SKM-1 treated with dmso at 0.1 percent for 144 hours (cell line): ENCODE measurements around the gene C16orf46.
"Not testable (repeated sequence)": the region's sequence is repeated elsewhere in the genome, so short reads cannot be mapped to it uniquely, and the experiment has no call there.

ENCODE experiments used
- DNase-seq: peaks from one replicate; lab custom pipeline; 2025; ENCODE audit not compliant: unreplicated experiment; lab: John Stamatoyannopoulos, UW

The C16orf46 gene

DNA sequence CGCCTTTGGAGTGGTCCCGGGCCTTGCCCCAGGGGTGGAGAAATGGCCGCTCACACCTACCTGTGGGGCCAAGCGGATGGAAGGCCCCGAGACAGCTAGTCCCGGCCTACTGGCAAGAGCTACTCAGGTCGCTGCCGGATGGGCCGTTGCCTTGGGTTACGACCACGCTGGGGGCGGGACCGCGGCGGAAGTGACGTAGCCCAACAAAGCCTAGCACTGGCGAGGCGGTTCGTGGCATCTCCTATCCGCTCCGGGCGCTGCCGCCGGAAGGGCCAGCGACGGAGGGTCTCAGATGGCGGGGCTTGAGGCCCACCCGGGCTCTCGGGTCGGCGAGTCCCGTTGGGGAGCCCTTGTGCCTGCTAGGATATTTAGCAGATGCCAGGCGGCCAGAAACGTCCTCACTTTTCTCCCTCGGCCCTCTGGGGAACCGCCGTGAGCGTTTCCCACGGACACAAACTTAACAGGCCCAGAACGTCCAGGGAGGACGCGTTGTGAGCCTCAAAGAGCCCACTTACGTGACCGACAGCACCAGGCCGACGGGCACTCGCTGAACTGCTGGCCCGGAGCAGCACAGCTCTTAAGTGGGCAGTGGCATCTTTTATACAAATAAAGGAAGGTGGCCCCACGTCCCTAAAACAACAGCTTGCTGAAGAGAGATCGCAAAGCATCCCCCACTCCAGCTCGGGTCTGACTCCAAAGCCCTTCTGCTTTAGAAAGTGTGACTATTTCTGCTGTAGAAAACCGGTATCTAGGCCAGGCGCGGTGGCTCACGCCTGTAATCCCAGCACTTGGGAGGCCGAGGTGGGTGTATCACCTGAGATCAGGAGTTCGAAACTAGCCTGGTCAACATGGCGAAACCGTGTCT lies at the start of gene C16orf46:
TSS of gene C16orf46 (minus strand) at position 163 of the 865 bp plus-strand sequence. CDS start 13,283 bp downstream, outside the sequence.
- peak; percentile 85 for DNase-seq

- no peak for DNase-seq
Measured at GRCh38 chr16:81123092-81123852, 46.2 kb upstream of the C16orf46 start.

DNA sequence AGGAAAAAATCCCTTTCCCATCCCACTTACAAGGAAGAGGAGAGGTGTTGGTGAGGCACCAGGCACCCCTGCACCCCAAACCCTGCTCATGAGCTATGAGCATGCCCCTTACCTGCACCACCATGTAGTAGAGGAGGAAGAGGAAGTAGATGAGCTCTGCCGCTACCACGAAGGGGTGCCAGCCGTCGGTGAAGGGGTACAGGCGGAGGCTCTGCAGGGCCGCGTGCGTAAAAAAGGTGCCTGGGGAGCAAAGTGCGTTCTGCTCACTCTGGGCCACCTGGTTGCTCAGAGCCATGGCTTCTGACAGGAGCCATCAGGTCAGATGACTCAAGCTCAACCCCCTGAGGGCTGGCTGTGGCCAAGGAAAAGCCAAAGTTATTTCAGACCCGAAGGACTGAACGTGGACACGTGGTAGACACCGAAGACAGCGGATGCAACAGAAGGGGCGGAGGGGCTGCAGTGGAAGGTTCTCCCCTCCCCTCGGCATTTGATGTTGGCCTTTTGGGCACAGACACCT lies 44.5 kb upstream of the C16orf46 start:
- no peak for DNase-seq

- no peak for DNase-seq
Measured at GRCh38 chr16:81117436-81117835, 40.4 kb upstream of the C16orf46 start.

GRCh38 chr16:81116285-81116684 lies 39.2 kb upstream of the C16orf46 start:
- DNase-seq: no peak

GRCh38 chr16:81112453-81112852 lies 35.4 kb upstream of the C16orf46 start:
- DNase-seq: no peak

GRCh38 chr16:81109274-81109673 lies 32.2 kb upstream of the C16orf46 start:
- DNase-seq: not testable (repeated sequence)

DNA sequence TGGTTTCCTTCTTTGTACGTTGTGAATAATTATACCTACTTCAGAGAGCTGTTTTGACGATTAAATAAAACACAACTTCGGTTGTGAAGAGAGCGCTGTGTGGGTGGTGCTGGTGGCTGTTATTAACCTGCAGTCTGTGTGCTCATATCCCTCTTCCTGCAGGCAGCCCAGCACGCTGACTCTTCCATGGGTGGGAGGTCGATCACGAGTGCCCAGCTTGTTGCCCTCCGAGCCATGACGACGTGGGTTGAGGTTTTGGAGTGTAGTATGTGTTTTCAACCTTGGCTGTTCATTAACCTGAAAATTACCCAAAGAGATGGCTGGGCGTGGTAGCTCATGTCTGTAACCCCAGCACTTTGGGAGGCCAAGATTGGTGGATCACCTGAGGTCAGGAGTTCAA lies 30.5 kb upstream of the C16orf46 start:
- no peak for DNase-seq

DNA sequence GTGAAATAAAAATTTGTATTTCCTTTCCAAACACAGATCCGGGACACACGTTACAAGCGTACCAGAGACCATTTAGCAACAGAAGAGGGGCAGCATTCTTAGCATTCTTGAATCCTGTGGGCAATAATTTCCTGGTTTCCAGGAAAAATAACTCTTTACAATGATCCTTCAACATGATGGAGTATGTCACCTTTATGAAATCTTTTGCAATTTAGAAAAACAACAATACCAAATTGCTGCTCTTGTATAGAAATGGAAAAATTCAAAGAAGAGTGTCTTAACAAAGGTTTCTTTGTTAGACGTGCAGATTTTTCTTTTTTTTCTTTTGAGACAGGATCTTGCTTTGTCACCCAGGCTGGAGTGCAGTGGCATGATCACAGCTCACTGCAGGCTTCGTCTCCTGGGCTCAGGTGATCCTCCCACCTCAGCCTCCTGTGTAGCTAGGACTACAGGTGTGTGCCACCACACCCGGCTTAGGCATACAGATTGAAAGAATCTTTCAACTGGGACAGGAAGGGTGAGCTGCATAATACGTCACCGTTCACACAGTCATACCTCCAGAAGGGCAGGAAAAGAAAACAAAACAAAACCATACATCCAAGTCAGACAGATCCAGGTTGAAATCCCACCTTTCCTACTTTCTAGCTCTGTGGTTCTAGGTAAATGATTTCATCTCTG lies 29.9 kb upstream of the C16orf46 start:
- no peak for DNase-seq

DNA sequence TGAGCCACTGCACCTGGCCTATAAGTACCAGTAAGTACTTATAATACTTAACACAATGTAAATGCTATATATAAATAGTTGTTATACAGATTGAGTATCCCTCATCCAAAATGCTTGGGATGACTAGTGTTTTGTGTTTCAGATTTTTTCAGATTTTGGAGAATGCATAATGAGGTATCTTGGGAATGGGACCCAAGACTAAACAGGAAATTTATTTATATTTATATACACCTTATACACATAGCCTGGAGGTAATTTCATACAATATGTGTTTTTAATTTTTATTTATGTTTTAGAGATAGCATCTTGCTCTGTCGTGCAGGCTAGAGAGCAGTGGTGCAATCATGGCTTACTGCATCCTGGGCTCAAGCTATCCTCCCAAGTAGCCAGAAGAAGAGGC lies 28.9 kb upstream of the C16orf46 start:
- DNase-seq: no peak

GRCh38 chr16:81101702-81102101 lies 24.7 kb upstream of the C16orf46 start:
- DNase-seq: no peak

DNA sequence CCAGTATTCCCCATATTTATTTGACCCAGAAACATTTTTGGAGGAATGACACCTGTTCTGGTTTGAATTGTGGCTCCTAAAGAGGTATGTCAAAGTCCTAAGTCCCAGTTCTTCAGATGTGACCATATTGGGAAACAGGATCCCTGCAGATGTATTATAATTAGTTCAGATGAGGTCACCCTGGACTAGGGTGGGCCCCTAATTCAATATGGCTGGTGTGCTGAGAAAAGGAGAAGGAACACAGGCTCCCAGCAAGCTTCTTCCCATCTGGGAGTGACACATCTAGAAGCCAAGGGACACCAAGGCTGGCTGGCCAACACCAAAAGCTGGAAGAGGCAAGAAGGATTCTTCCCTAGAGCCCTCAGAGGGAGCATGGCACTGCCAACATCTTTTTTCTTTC lies 22.9 kb upstream of the C16orf46 start:
- DNase-seq: no peak

DNA sequence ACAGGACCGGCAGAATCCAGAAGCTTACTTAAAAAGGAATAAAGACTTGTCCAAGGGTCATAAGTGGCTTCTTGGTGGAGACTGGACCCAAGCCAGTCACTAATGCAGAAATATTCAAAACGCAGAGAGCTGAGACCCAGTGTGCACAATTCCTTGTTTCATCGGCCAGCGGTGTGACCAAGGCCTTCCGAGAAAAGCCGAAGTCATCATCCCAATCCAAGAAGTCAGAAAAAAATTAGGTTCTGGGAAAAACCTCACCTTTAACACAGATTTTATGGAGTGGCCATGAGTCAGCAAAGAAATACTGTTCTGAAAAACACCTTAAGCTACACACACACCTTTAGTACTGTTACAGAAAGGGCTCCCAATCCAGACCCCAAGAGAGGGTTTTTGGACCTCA lies 20.2 kb upstream of the C16orf46 start:
- no peak for DNase-seq

DNA sequence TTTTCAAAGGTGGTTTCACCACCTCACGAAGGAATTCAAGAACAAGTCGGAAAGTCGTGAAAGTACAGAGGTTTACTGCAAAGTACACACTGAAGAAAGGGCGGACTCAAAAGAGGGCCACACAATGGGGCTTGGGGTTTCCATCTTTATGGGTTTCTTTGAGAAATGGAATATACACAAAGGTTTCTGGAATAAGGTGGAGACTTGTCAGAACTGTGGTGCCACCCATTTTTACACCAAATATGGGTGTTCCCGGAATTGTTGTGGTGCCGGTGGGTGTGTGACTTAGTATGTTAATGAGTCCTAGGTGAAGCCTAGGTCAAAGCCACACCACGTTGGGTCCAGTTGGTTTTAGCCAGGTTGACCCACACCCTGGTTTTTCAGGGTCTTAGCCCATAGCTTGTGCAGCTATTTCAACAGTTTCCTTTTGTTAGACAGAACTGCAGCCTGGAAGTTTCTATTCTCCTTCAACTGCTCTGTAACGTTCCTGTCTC lies 19.7 kb upstream of the C16orf46 start:
- no peak for DNase-seq

- peak; percentile 98 for DNase-seq
Measured at GRCh38 chr16:81095953-81096714, 19.1 kb upstream of the C16orf46 start, which contains the start of gene GCSH. Gene GCSH, minus strand, starts transcription at chr16:81096395. Its CDS starts 117 bp downstream, at chr16:81096278.

GRCh38 chr16:81095653-81095952 lies 18.6 kb upstream of the C16orf46 start:
- no peak for DNase-seq

DNA sequence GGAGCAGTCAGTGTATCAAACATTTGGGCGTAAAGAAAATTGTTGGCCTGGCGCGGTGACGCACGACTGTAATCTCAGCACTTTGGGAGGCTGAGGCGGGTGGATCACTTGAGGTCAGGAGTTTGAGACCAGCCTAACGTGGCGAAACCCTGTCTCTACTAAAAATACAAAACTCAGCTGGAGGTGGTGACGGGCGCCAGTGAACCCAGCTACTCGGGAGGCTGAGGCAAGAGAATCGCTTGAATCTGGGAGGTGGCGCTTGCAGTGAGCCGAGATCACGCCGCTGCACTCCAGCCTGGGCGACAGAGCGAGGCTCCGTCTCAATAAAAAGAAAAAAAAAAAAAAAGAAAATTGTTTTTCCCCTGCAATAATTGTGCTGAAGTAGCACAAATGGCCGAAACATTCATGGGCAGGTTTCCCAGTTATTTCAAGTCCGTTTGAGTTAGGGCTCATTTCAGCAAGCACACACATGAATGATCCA lies 17.8 kb upstream of the C16orf46 start:
- no peak for DNase-seq

- DNase-seq: no peak
Measured at GRCh38 chr16:81088836-81089235, 11.8 kb upstream of the C16orf46 start.

- DNase-seq: no peak
Measured at GRCh38 chr16:81081014-81081413, 4.0 kb upstream of the C16orf46 start.

DNA sequence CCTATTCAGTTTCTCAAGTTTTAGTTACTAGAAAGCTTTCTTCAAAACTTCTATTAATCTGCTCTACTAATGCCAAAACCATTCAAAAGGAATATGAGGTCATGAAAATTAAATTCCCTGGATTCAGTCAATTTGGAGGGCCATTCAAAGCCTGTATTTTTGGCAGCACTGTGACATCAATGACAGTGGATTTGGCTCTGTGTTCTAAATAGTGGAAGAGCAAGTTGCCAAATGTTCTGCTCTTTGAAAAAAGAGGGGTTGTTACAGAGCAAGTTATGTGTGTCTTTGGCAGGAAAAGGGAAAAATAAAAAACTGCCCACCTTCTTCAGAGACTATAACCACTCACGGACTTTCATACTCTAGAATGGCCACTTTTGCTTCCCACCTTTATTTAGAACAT lies 3.2 kb upstream of the C16orf46 start:
- DNase-seq: no peak
